GM12801 (cell line): ENCODE results near the gene UNK.

ENCODE experiments used
- TF ChIP-seq, protein P1 (sequence below): IDR thresholded peaks from one replicate; pipeline ENCODE4 v1.5.1; 2011; ENCODE audit warnings: control low read depth; ENCODE audit not compliant: insufficient read length; ENCODE audit errors: extremely low read depth

UNK gene

DNA sequence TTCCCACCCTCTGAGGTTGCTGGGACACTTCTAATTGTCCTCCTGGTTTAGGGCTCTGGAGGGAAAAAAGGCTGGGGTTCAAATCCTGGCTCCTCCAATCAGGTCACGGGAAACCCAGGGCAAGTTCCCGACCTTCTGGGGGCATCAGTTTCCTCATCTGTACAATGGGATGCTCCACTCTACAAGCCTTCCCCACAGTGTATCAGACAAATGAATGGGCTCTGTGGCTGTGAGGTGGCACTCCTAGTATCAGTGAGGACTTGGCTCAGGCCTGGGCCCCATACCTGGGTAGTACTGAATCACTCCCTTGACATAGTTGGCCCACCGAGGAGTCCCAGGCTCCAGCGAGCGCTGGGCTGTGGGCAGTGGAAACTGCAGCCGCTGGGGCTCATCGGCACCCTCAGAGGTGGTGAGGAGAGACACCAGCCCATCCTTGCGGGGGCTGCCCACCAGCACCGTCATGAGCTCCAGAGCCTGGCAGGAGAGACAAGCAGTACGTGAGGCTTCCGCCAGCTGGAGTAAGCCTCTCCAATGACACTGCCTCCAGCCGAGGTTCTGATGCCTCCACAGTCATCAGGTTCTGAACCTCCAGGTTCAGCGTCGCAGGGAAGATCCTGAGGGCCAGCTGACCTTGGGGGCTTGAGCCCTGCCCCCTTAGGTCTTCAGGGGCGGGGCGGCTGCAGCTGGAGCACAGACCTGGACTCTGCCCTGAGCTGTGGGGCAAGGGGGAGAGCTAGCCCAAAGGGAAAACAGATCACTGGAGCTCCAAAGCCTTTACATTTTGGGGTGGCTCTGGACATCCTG lies 20.8 kb upstream of the UNK start:
- TF ChIP-seq, protein P1, sequence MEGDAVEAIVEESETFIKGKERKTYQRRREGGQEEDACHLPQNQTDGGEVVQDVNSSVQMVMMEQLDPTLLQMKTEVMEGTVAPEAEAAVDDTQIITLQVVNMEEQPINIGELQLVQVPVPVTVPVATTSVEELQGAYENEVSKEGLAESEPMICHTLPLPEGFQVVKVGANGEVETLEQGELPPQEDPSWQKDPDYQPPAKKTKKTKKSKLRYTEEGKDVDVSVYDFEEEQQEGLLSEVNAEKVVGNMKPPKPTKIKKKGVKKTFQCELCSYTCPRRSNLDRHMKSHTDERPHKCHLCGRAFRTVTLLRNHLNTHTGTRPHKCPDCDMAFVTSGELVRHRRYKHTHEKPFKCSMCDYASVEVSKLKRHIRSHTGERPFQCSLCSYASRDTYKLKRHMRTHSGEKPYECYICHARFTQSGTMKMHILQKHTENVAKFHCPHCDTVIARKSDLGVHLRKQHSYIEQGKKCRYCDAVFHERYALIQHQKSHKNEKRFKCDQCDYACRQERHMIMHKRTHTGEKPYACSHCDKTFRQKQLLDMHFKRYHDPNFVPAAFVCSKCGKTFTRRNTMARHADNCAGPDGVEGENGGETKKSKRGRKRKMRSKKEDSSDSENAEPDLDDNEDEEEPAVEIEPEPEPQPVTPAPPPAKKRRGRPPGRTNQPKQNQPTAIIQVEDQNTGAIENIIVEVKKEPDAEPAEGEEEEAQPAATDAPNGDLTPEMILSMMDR, result no peak

DNA sequence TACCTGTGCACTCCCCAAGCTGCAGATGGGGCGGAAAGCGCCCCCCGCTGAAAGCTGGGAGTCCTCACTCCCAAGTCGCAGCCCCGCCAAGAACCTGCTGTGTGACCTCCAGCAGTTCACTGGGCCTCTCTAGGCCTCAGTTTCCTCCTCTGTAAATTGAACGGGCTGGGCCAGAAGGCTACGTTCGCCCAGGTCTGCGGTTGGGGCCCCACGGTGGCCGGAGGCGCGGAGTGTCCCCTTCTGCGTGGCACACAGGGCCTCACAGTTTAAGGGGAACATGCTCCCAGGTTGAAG lies 20.2 kb upstream of the UNK start:
- TF ChIP-seq, protein P1, result no peak

DNA sequence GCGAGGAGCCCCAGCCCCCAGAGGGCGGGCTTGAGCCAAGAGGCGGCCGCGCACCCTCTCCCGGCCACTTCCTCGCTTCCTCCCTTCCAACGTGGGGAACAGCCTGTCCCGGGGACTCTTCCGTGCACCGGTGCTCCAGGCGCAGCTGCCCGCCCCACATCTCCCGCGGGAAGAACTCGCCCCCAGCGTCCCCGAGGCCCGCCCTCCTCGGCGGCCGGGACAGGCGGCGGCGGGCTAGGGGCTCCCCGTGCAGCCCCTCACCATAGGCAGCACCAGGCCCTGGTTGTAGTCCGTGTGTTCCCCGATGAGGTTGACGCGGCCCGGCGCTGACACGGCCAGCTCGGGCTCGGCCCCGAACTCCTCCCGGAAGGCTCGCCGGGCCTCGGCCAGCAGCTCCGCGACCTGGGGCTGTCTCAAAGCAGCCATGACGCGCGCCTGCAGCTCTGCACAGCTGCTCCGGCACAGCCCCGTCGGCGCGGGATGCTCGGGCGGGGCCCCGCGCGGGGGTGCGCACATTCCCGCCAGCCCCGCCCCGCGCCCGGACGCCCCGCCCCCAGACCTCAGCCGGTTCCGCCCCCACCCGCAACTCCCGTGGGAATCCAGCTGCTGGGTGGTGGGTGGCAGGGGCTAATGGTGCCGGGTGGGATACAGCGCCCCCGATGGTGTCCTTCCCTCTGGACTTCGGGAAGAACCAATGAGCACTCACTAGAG lies 19.7 kb upstream of the UNK start, which contains the start of gene GALK1:
GALK1 (minus strand) TSS at position 482 of the 711 bp plus-strand sequence; CDS start at position 426, 56 bp downstream.
- TF ChIP-seq, protein P1, result no peak

DNA sequence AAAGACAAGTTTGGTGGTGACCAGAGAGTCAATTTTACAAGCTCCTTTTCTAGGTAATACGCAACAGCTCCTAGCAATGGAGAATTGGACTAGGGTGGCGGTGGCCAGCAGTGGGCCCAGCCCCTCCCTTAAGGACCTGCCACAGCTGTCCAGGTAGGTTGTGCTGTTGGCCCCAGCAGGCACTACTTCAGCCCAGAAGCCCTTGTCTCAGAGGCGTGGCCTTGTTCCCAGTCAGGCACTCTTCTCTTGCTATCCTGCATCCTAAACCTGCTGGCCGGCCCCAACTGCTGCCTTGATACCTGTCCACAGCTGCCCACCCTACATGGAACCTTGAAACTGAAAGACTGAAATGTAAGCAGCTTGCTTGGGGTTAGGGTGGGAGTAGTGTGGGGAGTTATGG lies 18.6 kb upstream of the UNK start:
- TF ChIP-seq, protein P1, result no peak

DNA sequence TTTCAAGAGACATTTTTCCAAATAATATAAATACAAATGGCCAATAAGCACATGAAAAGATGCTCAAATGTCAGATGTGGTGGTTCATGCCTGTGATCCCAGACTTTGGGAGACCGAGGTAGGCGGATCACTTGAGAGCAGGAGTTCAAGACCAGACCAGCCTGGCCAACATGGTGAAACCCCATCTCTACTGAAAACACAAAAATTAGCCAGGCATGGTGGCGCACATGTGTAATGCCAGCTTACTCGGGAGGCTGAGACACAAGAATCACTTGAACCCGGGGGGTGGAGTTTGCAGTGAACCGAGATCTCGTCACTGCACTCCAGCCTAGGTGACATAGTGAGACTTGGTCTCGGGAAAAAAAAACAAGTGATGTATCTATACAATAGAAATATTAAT lies 16.7 kb upstream of the UNK start:
- TF ChIP-seq, protein P1, result no peak

DNA sequence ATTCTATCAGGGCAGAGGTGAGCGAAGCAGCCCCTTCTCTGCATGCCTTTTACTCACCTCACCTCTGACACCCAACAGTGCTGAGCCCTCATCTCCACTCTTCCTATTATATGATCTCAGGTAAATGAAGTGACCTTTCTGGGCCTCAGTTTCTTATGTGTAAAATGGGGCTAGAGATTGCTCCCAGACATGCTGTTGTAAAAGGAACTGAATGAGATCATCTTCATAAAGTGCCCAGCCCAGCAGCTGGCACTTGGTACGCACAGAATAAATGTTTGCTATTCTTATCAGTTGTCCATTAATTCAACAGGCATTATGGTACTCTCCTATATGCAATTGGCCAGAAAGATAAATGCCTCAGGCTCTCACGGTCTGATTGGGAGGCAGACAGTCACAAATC lies 15.1 kb upstream of the UNK start:
- TF ChIP-seq, protein P1, result no peak

DNA sequence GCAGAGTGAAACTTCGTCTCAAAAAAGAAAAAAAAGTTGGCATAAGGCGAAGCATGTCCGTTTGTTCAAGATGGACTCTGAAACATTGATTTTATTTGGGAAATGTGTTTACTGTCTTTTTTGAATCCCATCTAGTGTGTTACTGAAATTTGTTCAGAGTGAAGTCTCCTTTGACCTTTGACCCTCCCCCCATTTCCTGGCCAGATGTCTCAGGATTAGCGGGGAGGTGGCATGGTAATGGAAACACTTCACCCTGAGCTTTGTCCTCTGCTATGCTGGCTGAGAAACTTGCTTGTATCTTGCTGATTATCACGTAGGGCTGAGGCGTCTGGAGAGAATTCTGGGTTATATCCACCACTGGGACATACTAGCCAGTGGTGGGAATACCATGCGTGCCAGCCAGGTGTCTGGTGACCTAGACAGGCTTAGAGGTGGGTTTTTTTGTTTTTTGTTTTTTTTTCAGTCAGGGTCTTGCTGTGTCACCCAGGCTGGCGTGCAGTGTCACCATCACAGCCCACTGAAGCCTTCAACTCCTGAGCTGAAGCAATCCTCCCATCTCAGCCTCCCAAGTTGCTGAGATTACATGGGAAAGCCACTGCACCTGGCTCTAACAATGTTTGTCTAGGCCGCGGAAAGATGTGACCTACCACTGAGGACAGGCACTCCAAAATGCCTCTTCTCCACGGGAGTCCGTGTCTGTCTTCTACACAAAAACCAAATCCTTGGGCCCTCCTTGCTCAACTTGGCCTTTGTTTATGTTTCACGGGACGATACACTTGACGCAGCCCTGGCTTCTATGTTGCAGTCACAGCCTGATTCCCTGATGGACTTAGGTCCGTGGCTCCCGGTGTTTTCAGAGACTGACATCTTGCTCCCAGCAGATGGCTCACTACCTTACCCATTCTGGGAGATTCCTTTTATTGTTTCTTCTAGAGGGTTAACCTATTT lies 13.0 kb upstream of the UNK start:
- TF ChIP-seq, protein P1, result no peak
